Osteoblast (primary cell): ENCODE results near the gene FYTTD1. TPM values are rescaled to one million over a fixed set of nuclear protein-coding genes. Genes with fewer than 3 reads are reported as not detected.

Experiments
- DNase-seq: peaks from one replicate; pipeline ENCODE4 v3.0.0; 2011; ENCODE audit warnings: low spot score, mixed read lengths; ENCODE audit not compliant: insufficient read length; ENCODE audit errors: missing footprints
- H2AFZ ChIP-seq: 2 replicates; pipeline ENCODE4 v1.6.0; 2011; ENCODE audit warnings: mild to moderate bottlenecking, low read length
- H3K27ac ChIP-seq: 2 replicates; pipeline ENCODE4 v1.5.1; 2011; ENCODE audit warnings: mild to moderate bottlenecking, low read depth, low read length, moderate library complexity
- H3K27me3 ChIP-seq: 2 replicates; pipeline ENCODE4 v1.6.0; 2012; ENCODE audit warnings: mild to moderate bottlenecking, control low read depth, inconsistent platforms, low read length, moderate library complexity; ENCODE audit not compliant: insufficient read depth
- H3K36me3 ChIP-seq: 2 replicates; pipeline ENCODE4 v1.5.1; 2011; ENCODE audit warnings: mild to moderate bottlenecking, low read length, control low read depth, moderate library complexity; ENCODE audit not compliant: insufficient read depth
- H3K4me1 ChIP-seq: 2 replicates; pipeline ENCODE4 v1.5.1; 2011; ENCODE audit warnings: mild to moderate bottlenecking, low read length, control low read depth, moderate library complexity; ENCODE audit not compliant: insufficient read depth
- H3K4me2 ChIP-seq: 2 replicates; pipeline ENCODE4 v1.6.0; 2011; ENCODE audit warnings: mild to moderate bottlenecking, low read length; ENCODE audit not compliant: insufficient read depth
- H3K4me3 ChIP-seq: fragments of 200-600 bp; sonication (generic); 3 replicates; pipeline ENCODE4 v1.5.1; 2012; ENCODE audit warnings: mild to moderate bottlenecking, low read length, inconsistent platforms; ENCODE audit not compliant: insufficient read depth
- H3K79me2 ChIP-seq: 2 replicates; pipeline ENCODE4 v1.6.0; 2012; ENCODE audit warnings: mild to moderate bottlenecking, low read length, control low read depth, inconsistent platforms; ENCODE audit not compliant: insufficient read depth
- H3K9me3 ChIP-seq: 2 replicates; pipeline ENCODE4 v1.5.1; 2011; ENCODE audit warnings: low read depth, low read length, control low read depth
- H4K20me1 ChIP-seq: 2 replicates; pipeline ENCODE4 v1.6.0; 2012; ENCODE audit warnings: mild to moderate bottlenecking, low read length, control low read depth; ENCODE audit not compliant: insufficient read depth
- CTCF ChIP-seq: IDR thresholded peaks from 2 replicates; pipeline ENCODE4 v1.5.1; 2011; ENCODE audit warnings: mild to moderate bottlenecking, low read depth, low read length, moderate library complexity; ENCODE audit errors: extremely low read depth
- total RNA-seq: library from RNA; depleted of rRNA; stranded (reverse); fragments of >200 nt; gene quantifications from 2 replicates; pipeline ENCODE4 v1.2.3, GENCODE V29; 2012

Gene FYTTD1
- total RNA-seq, 1 donor = 42.0 TPM

DNA sequence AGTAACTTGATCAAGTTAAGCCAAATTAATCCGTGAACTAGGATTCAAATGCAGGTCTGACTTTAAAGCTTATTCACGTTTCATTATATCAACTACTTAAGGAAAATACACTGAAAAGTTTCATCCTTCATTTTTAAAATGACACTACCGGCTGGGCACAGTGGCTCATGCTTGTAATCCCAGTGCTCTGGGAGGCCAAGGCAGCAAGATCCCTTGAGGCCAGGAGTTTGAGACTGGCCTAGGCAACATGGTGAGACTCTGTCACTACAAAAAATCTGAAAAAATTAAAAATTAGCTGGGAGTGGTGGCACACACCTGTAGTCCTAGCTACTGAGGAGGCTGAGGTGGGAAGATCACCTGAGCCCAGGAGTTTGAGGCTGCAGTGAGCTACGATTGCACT, 16.6 kb upstream of the FYTTD1 start:
- H3K36me3 ChIP-seq = no peaks in the 10 kb centered on the region
- no peaks in the 10 kb centered on the region for H3K9me3 ChIP-seq
- H3K4me1 ChIP-seq = peaks cover 21% of the 10 kb centered on the region
- H2AFZ ChIP-seq = no peak overlapping the region
- H3K79me2 ChIP-seq = peaks cover 51% of the 10 kb centered on the region
- no peaks in the 10 kb centered on the region for H4K20me1 ChIP-seq
- no peak for TF ChIP-seq CTCF
- H3K27me3 ChIP-seq = no peaks in the 10 kb centered on the region
- no peak overlapping the region for H3K4me2 ChIP-seq
- no peak overlapping the region for H3K27ac ChIP-seq
- no peak for DNase-seq
- no peak overlapping the region for H3K4me3 ChIP-seq

- Histone ChIP-seq H3K36me3 (no peaks in the 10 kb centered on the region), H2AFZ (no peak overlapping the region), H3K27me3 (no peaks in the 10 kb centered on the region), H4K20me1 (no peaks in the 10 kb centered on the region), H3K4me1 (peaks cover 20% of the 10 kb centered on the region), H3K27ac (peak overlapping the region; percentile 11), H3K4me3 (no peak overlapping the region), H3K9me3 (no peaks in the 10 kb centered on the region), H3K79me2 (peaks cover 40% of the 10 kb centered on the region), H3K4me2 (no peak overlapping the region)
- TF ChIP-seq CTCF = no peak
- peak; percentile 71 for DNase-seq
Observed at GRCh38 chr3:197734667-197735318, 14.9 kb upstream of the FYTTD1 start.

DNA sequence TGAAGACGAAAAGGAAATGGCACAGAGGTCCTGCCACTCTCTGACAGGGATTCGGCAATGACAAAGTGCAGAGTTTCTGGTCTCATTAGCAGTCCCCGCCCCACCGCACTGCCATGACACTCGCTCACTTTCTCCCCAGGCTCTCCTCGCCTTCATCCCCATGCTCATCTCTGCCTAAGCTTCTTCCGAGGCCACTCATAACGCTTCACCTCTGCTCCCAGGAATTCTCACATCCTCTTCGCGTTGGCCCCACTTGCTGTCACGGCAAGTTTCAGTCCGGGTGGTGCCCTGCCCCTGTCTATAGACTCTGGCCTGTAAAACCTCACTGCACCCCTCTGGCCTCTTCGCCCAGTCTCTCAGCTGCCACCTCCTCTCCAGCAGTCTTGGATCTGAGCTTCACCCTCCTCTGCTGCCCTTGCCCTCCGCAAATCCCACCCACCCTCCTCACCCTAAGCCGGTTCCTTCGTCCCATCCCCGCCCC, 13.6 kb upstream of the FYTTD1 start:
- peaks cover 40% of the 10 kb centered on the region for H3K79me2 ChIP-seq
- no peak for TF ChIP-seq CTCF
- peak; percentile 91 for DNase-seq

DNA sequence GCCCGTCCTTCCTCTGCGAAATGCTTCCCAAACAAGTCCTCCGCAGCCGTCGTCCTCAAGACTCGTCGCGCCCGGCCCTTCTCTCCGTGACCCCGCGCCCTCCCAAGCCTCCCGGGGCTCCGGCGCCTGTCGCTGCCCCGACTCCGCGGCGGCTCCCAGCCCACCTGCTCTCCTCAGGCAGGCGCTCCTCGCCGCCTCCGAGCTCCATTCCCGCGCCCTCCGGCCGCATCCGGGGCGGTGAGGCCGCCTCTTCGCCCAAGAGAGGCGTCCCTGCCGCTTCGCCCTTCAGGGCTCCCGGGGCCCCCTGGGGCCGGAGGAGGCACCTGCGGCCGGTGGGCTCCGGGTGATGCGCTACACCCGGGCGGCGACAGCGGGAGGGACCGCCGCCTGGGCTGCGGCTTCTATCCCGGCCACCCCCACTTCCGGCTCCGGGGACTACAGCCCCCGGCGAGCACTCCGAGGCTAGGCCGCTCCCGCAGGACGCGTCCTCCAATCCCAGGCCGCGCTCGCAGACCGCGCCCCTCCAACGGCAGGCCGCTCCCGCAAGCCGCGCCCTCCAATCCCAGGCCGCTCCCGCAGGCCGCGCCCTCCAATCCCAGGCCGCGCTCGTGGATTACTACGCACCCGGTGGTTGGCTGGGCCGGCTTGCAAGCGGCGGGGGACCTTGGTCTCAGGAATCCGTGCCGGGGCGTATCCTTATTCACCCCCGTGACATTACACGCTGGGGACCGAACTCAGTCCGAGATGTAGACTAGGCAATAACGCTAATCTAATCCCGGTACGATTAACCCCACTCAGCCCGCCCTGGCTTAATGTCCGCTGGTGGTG, 13.0 kb upstream of the FYTTD1 start, which contains the start of gene RUBCN:
TSS of gene RUBCN (minus strand) at position 414 of the 828 bp plus-strand sequence. CDS start at position 229, 185 bp downstream.
- Histone ChIP-seq H3K4me1 (peaks cover 14% of the 10 kb centered on the region), H3K4me3 (peak within 1 kb of the TSS; percentile 91), H3K27me3 (no peaks in the 10 kb centered on the region), H3K36me3 (no peaks in the 10 kb centered on the region), H3K4me2 (peak within 1 kb of the TSS; percentile 95), H3K27ac (peak within 1 kb of the TSS; percentile 58), H4K20me1 (no peaks in the 10 kb centered on the region), H3K9me3 (no peaks in the 10 kb centered on the region), H3K79me2 (peaks cover 40% of the 10 kb centered on the region), H2AFZ (peak within 1 kb of the TSS; percentile 99)
- peak; percentile 99 for DNase-seq
- no peak for TF ChIP-seq CTCF

More for the DNA sequence above, 13.6 kb upstream of the FYTTD1 start:
- H3K4me1 ChIP-seq = peaks cover 14% of the 10 kb centered on the region
- no peaks in the 10 kb centered on the region for H4K20me1 ChIP-seq
- peak overlapping the region; percentile 91 for H3K4me3 ChIP-seq
- H3K27ac ChIP-seq = peak overlapping the region; percentile 40
- no peaks in the 10 kb centered on the region for H3K36me3 ChIP-seq
- no peaks in the 10 kb centered on the region for H3K27me3 ChIP-seq
- H3K9me3 ChIP-seq = no peaks in the 10 kb centered on the region
- peak overlapping the region; percentile 95 for H3K4me2 ChIP-seq
- peak overlapping the region; percentile 88 for H2AFZ ChIP-seq
